GM10266 (cell line): ENCODE data around the gene ADK.

ENCODE experiments used
- DNase-seq: peaks from one replicate; pipeline ENCODE4 v3.0.0; 2012; ENCODE audit errors: extremely low spot score
- CTCF ChIP-seq: IDR thresholded peaks from 2 replicates; pipeline ENCODE4 v1.5.1; 2012; ENCODE audit warnings: mild to moderate bottlenecking, low read depth; ENCODE audit not compliant: control insufficient read depth, insufficient read depth; ENCODE audit errors: missing control alignments

Gene ADK

GRCh38 chr10:74150990-74151878, at the start of gene ADK:
ADK (plus strand) TSS chr10:74151221; CDS start chr10:74151279, 58 bp downstream.
- peak; percentile 98 for DNase-seq
- peak; percentile 40 for TF ChIP-seq CTCF

GRCh38 chr10:74103560-74104258, 47.3 kb upstream of the ADK start:
- peak; percentile 48 for DNase-seq
- TF ChIP-seq CTCF = peak; percentile 62

GRCh38 chr10:74104480-74104879, 46.5 kb upstream of the ADK start:
- DNase-seq = no peak
- no peak for TF ChIP-seq CTCF

- TF ChIP-seq CTCF = no peak
- DNase-seq = no peak
Observed at GRCh38 chr10:74104996-74105395, 46.0 kb upstream of the ADK start.

- TF ChIP-seq CTCF = no peak
- no peak for DNase-seq
Observed at GRCh38 chr10:74107391-74107790, 43.6 kb upstream of the ADK start.

GRCh38 chr10:74109452-74109851, 41.6 kb upstream of the ADK start:
- no peak for DNase-seq
- no peak for TF ChIP-seq CTCF

GRCh38 chr10:74110120-74110519, 40.9 kb upstream of the ADK start:
- DNase-seq = no peak
- no peak for TF ChIP-seq CTCF
